ENCODE results near the gene SOHLH2. TPM values are rescaled to one million over a fixed set of nuclear protein-coding genes. Genes with fewer than 3 reads are reported as not detected.

SOHLH2 gene
- total and polyA plus RNA-seq, 2 experiments from 2014 or later = 0.93 TPM; not detected in 1

DNA sequence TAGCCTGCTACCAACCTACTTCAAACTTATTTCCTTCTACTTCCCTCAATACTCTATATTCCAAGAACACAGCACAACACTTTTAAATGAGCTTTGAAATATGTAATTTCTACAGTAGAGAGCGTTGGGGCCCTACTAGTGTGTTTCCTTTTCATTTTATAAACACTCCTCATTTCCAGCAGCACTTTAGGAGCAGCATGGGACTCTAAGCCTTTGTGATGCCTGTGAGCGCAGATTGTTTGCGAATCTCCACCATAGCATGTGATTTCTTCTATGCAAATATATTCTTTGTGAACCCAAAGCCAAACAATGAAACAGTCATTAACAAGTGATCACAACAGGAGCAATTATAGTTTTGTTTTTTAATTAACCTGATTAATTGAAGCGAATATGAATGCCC is 3.6 kb downstream of the SOHLH2 start:
- H3K9me2 ChIP-seq (replicated peaks; ENCODE audit: insufficient read depth) = no peaks in the 10 kb centered on the region
- H2AFZ ChIP-seq = no peak overlapping the region
- no peak for DNase-seq (ENCODE audit: low spot score)
- H3K4me3 ChIP-seq = no peak overlapping the region
- no peaks in the 10 kb centered on the region for H3K4me1 ChIP-seq (ENCODE audit: insufficient read depth)
- no peaks in the 10 kb centered on the region for H4K20me1 ChIP-seq (ENCODE audit: insufficient read depth, poor library complexity, severe bottlenecking)
- TF ChIP-seq EZH2phosphoT487 (IDR thresholded peaks at IDR 0.05; ENCODE audit: low read depth, severe bottlenecking, unreplicated experiment) (no peak), EZH2 (IDR thresholded peaks at IDR 0.05; ENCODE audit: borderline replicate concordance) (no peak)
- TF ChIP-seq, protein P1, sequence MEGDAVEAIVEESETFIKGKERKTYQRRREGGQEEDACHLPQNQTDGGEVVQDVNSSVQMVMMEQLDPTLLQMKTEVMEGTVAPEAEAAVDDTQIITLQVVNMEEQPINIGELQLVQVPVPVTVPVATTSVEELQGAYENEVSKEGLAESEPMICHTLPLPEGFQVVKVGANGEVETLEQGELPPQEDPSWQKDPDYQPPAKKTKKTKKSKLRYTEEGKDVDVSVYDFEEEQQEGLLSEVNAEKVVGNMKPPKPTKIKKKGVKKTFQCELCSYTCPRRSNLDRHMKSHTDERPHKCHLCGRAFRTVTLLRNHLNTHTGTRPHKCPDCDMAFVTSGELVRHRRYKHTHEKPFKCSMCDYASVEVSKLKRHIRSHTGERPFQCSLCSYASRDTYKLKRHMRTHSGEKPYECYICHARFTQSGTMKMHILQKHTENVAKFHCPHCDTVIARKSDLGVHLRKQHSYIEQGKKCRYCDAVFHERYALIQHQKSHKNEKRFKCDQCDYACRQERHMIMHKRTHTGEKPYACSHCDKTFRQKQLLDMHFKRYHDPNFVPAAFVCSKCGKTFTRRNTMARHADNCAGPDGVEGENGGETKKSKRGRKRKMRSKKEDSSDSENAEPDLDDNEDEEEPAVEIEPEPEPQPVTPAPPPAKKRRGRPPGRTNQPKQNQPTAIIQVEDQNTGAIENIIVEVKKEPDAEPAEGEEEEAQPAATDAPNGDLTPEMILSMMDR (IDR thresholded peaks at IDR 0.05; ENCODE audit: poor library complexity) = no peak
- H3K79me2 ChIP-seq = no peaks in the 10 kb centered on the region
- H3K9me3 ChIP-seq (ENCODE audit: low read depth) = no peaks in the 10 kb centered on the region
- H3K36me3 ChIP-seq (replicated peaks; ENCODE audit: insufficient read depth, low read depth) = no peaks in the 10 kb centered on the region
- 90% methylated on average over 4 of the region's 4 CpGs for WGBS (ENCODE audit: low lambda C conversion rate, missing lambda C conversion rate)
- H3K4me2 ChIP-seq = no peak overlapping the region
- H3K27me3 ChIP-seq = no peaks in the 10 kb centered on the region
- H3K27ac ChIP-seq = no peak overlapping the region

DNA sequence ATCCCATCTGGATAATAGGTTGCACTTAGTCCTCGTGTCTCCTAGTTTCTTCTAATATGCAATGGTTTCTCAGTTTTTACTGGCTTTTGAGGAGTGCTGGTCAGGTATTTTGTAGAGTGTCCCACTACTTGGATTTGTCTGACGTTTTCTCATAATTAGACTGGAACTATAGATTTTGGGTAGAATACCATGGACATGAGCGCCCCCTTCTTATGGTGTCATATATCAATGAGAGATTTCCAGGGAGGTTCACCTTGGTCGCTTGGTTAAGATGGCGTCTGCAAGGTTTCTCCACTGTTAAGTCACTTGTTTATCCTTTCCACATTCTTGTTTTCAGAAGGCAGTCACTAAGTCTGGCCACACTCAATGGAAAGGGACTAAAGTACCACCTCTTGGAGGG is 6.7 kb downstream of the SOHLH2 start:
- no peaks in the 10 kb centered on the region for H3K4me1 ChIP-seq (ENCODE audit: insufficient read depth)
- WGBS (ENCODE audit: low lambda C conversion rate, missing lambda C conversion rate) = 87% methylated on average over 5 of the region's 5 CpGs
- DNase-seq (ENCODE audit: low spot score) = no peak
- no peak overlapping the region for H3K27ac ChIP-seq
- TF ChIP-seq, protein P1 (IDR thresholded peaks at IDR 0.05; ENCODE audit: poor library complexity) = no peak
- TF ChIP-seq EZH2phosphoT487 (IDR thresholded peaks at IDR 0.05; ENCODE audit: low read depth, severe bottlenecking, unreplicated experiment) (no peak), EZH2 (IDR thresholded peaks at IDR 0.05; ENCODE audit: borderline replicate concordance) (no peak)
- no peaks in the 10 kb centered on the region for H3K27me3 ChIP-seq
- no peaks in the 10 kb centered on the region for H4K20me1 ChIP-seq (ENCODE audit: insufficient read depth, poor library complexity, severe bottlenecking)
- H3K9me2 ChIP-seq (replicated peaks; ENCODE audit: insufficient read depth) = no peaks in the 10 kb centered on the region
- H3K79me2 ChIP-seq = no peaks in the 10 kb centered on the region
- H2AFZ ChIP-seq = no peak overlapping the region
- H3K9me3 ChIP-seq (ENCODE audit: low read depth) = no peaks in the 10 kb centered on the region
- no peaks in the 10 kb centered on the region for H3K36me3 ChIP-seq (replicated peaks; ENCODE audit: insufficient read depth, low read depth)
- no peak overlapping the region for H3K4me3 ChIP-seq
- no peak overlapping the region for H3K4me2 ChIP-seq

DNA sequence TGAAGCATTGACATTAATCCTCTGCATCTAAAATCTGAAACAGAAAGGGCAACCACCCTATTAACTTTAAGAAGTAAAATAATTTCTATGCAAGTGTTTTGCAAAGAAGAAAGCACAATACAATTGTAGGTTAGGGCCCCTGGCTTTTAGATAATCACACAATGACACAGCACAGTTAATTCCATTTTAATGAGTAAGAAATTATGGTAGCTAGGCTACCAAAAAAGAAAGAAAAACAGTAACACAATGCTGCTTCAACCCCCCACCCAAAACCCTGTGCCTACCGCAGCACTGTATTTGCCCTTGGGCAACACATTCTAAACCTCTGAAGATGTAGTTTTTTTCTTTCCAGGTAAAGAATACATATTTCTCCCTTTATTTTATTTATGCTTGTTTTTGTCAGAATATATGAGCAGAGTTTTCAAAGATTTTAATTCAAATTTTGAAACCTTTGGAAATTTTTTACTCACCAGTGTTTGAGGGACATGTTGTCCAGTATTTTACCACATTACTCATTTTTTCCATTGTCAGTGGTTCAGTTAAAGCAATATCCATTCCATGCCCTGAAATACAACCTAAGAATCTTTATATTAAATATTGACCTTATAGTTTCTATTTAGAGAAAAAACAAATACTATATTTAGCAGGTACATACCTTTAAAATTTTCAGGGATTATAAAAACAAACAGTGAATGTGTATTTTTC is 21.1 kb downstream of the SOHLH2 start:
- TF ChIP-seq, protein P1 (IDR thresholded peaks at IDR 0.05; ENCODE audit: poor library complexity) = no peak
- TF ChIP-seq EZH2phosphoT487 (IDR thresholded peaks at IDR 0.05; ENCODE audit: low read depth, severe bottlenecking, unreplicated experiment) (no peak), EZH2 (IDR thresholded peaks at IDR 0.05; ENCODE audit: borderline replicate concordance) (no peak)
- Histone ChIP-seq H3K27ac (no peak overlapping the region), H3K9me3 (ENCODE audit: low read depth) (no peaks in the 10 kb centered on the region), H3K36me3 (replicated peaks; ENCODE audit: insufficient read depth, low read depth) (no peaks in the 10 kb centered on the region), H3K79me2 (no peaks in the 10 kb centered on the region), H4K20me1 (ENCODE audit: insufficient read depth, poor library complexity, severe bottlenecking) (no peaks in the 10 kb centered on the region), H3K27me3 (no peaks in the 10 kb centered on the region), H3K9me2 (replicated peaks; ENCODE audit: insufficient read depth) (no peaks in the 10 kb centered on the region), H3K4me1 (ENCODE audit: insufficient read depth) (no peaks in the 10 kb centered on the region), H3K4me2 (no peak overlapping the region), H2AFZ (no peak overlapping the region), H3K4me3 (no peak overlapping the region)
- 58% methylated on average over 1 of the region's 1 CpG for WGBS (ENCODE audit: low lambda C conversion rate, missing lambda C conversion rate)
- DNase-seq (ENCODE audit: low spot score) = no peak

All from hepatocyte (in vitro differentiated cells).